A673 (cell line): ENCODE data around the gene KIF9. TPM values are rescaled to one million over a fixed set of nuclear protein-coding genes. Genes with fewer than 3 reads are reported as not detected.

Experiments used
- BruUV-seq: library from RNA; stranded (reverse); fragments of 400-500 nt; replicated peaks from 2 replicates; lab custom pipeline; 2021; lab: Mats Ljungman, UMichigan
- CTCF ChIA-PET: fragments of 300-600 bp; sonication (Branson Sonifier 250); formaldehyde crosslinking; loops from one replicate; lab custom pipeline; 2022; ENCODE audit warnings: antibody characterized with exemption; lab: Charles Lee
- POLR2A ChIA-PET: fragments of 300-600 bp; sonication (Branson Sonifier 250); formaldehyde crosslinking; loops from one replicate; lab custom pipeline; 2022; ENCODE audit warnings: antibody characterized with exemption; ENCODE audit not compliant: low non-redundant PET; lab: Charles Lee
- DNase-seq: peaks from one replicate; pipeline ENCODE4 v3.0.0-alpha.2; 2015; ENCODE audit warnings: low spot score
- H3K27ac ChIP-seq: fragments of 200-600 bp; sonication (generic); 2 replicates; pipeline ENCODE4 v1.5.1; 2016; ENCODE audit warnings: mixed run types, low read depth, mild to moderate bottlenecking, mixed read lengths, antibody characterized with exemption, low read length; ENCODE audit not compliant: poor library complexity, severe bottlenecking
- H3K27me3 ChIP-seq: fragments of 200-600 bp; sonication (generic); replicated peaks from 2 replicates; pipeline ENCODE4 v1.6.1; 2017; ENCODE audit warnings: mixed run types, low read depth, mild to moderate bottlenecking, mixed read lengths, antibody characterized with exemption, low read length; ENCODE audit not compliant: insufficient read depth, poor library complexity
- H3K36me3 ChIP-seq: fragments of 200-600 bp; sonication (generic); 2 replicates; pipeline ENCODE4 v1.6.1; 2016; ENCODE audit warnings: mixed run types, mild to moderate bottlenecking, mixed read lengths, antibody characterized with exemption, low read length; ENCODE audit not compliant: insufficient read depth, poor library complexity, severe bottlenecking
- H3K4me1 ChIP-seq: fragments of 200-600 bp; sonication (generic); 2 replicates; pipeline ENCODE4 v1.6.1; 2017; ENCODE audit warnings: mixed run types, mild to moderate bottlenecking, mixed read lengths, antibody characterized with exemption, low read length; ENCODE audit not compliant: insufficient read depth, poor library complexity, severe bottlenecking
- H3K4me3 ChIP-seq: fragments of 200-600 bp; sonication (generic); 2 replicates; pipeline ENCODE4 v1.5.1; 2016; ENCODE audit warnings: low read depth, mixed run types, mild to moderate bottlenecking, mixed read lengths, low read length; ENCODE audit not compliant: poor library complexity, severe bottlenecking
- H3K9me3 ChIP-seq: fragments of 200-600 bp; sonication (generic); 2 replicates; pipeline ENCODE4 v1.6.1; 2016; ENCODE audit warnings: mixed run types, low read depth, mild to moderate bottlenecking, mixed read lengths, antibody characterized with exemption, low read length; ENCODE audit not compliant: poor library complexity, severe bottlenecking
- CTCF ChIP-seq: fragments of 300-800, 200-600 bp; sonication (generic); conservative IDR thresholded peaks from 2 replicates; pipeline ENCODE4 v1.5.1; 2017; ENCODE audit warnings: low read depth, mild to moderate bottlenecking, antibody characterized with exemption, low read length, moderate library complexity, mixed read lengths
- EZH2 ChIP-seq: fragments of 200-600 bp; sonication (generic); IDR thresholded peaks from 2 replicates; pipeline ENCODE4 v1.6.1; 2017; ENCODE audit warnings: borderline replicate concordance, low read depth, mild to moderate bottlenecking, mixed read lengths, antibody characterized with exemption, low read length; ENCODE audit not compliant: poor library complexity, severe bottlenecking
- intact Hi-C: fragments of 100-400 bp; cut with micrococcal nuclease; formaldehyde crosslinking; loops from one replicate; pipeline ENCODE4 v1.10.0; 2022; ENCODE audit not compliant: unreplicated experiment
- total RNA-seq: library from RNA; stranded (reverse); gene quantifications from 2 replicates; pipeline ENCODE4 v1.2.3, GENCODE V29; 2021

Gene KIF9
- total RNA-seq, 1 experiment from 2014 or later: 4.7 TPM

- no peak for DNase-seq
- POLR2A ChIA-PET: interaction anchor here (0.6 kb wide), 1 partner anchor 15 kb away, joined by 4 read pairs; no protein-coding TSS in a partner anchor
- no peaks in the 10 kb centered on the region for H3K27me3 ChIP-seq
- no TSS peak for BruUV-seq
- H3K36me3 ChIP-seq: no peaks in the 10 kb centered on the region
- no peak for TF ChIP-seq CTCF
- TF ChIP-seq EZH2: no peak
- H3K9me3 ChIP-seq: no peaks in the 10 kb centered on the region
- H3K4me1 ChIP-seq: no peaks in the 10 kb centered on the region
- CTCF ChIA-PET: no interaction called here
- intact Hi-C loops: no loop called here
- no peak overlapping the region for H3K4me3 ChIP-seq
- H3K27ac ChIP-seq: no peak overlapping the region
These were observed 54.5 kb downstream of the KIF9 start for GRCh38 chr3:47228088-47228487.

- CTCF ChIA-PET: no interaction called here
- DNase-seq: no peak
- BruUV-seq: no TSS peak
- TF ChIP-seq EZH2: no peak
- TF ChIP-seq CTCF: no peak
- POLR2A ChIA-PET: no interaction called here
- intact Hi-C loops: no loop called here
- H3K27me3 ChIP-seq: no peaks in the 10 kb centered on the region
- no peaks in the 10 kb centered on the region for H3K4me1 ChIP-seq
- no peak overlapping the region for H3K4me3 ChIP-seq
- no peaks in the 10 kb centered on the region for H3K9me3 ChIP-seq
- no peak overlapping the region for H3K27ac ChIP-seq
- H3K36me3 ChIP-seq: no peaks in the 10 kb centered on the region
These were observed 54.9 kb downstream of the KIF9 start for GRCh38 chr3:47227678-47228077.

- Histone ChIP-seq H3K36me3 (no peaks in the 10 kb centered on the region), H3K27me3 (no peaks in the 10 kb centered on the region), H3K27ac (no peak overlapping the region), H3K4me1 (no peaks in the 10 kb centered on the region), H3K4me3 (no peak overlapping the region), H3K9me3 (no peaks in the 10 kb centered on the region)
- POLR2A ChIA-PET: no interaction called here
- intact Hi-C loops: no loop called here
- CTCF ChIA-PET: interaction anchor here (0.5 kb wide), 1 partner anchor 26 kb away, joined by 6 read pairs; no protein-coding TSS in a partner anchor
- no peak for DNase-seq
- TF ChIP-seq EZH2: no peak
- TF ChIP-seq CTCF: no peak
- no TSS peak for BruUV-seq
These were observed 57.2 kb downstream of the KIF9 start for GRCh38 chr3:47225310-47225906.
